H9 (cell line): ENCODE data around the gene RIMBP2. TPM values are rescaled to one million over a fixed set of nuclear protein-coding genes. Genes with fewer than 3 reads are reported as not detected.

Experiments used
- DNase-seq: peaks from one replicate; pipeline ENCODE4 v3.0.0-alpha.2; 2017
- H2AFZ ChIP-seq: one replicate; pipeline ENCODE4 v1.6.1; 2013; ENCODE audit warnings: mild to moderate bottlenecking, low read length, control low read depth, moderate library complexity
- H2AK5ac ChIP-seq: 2 replicates; pipeline ENCODE4 v1.6.1; 2013; ENCODE audit warnings: low read length, control low read depth, mixed read lengths; ENCODE audit not compliant: insufficient read length
- H2BK120ac ChIP-seq: one replicate; pipeline ENCODE4 v1.6.1; 2013; ENCODE audit warnings: low read depth, mild to moderate bottlenecking, low read length, control low read depth, inconsistent platforms; ENCODE audit not compliant: poor library complexity, severe bottlenecking
- H2BK12ac ChIP-seq: 2 replicates; pipeline ENCODE4 v1.6.1; 2013; ENCODE audit warnings: low read length, control low read depth, mixed read lengths, low read depth; ENCODE audit not compliant: insufficient read length
- H2BK15ac ChIP-seq: 2 replicates; pipeline ENCODE4 v1.6.1; 2013; ENCODE audit warnings: low read depth, low read length, control low read depth
- H2BK20ac ChIP-seq: one replicate; pipeline ENCODE4 v1.6.1; 2013; ENCODE audit warnings: low read depth, mild to moderate bottlenecking, low read length, control low read depth, inconsistent platforms; ENCODE audit not compliant: poor library complexity, severe bottlenecking
- H2BK5ac ChIP-seq: 2 replicates; pipeline ENCODE4 v1.6.1; 2013; ENCODE audit warnings: low read length, control low read depth, mixed read lengths; ENCODE audit not compliant: insufficient read length
- H3K14ac ChIP-seq: 2 replicates; pipeline ENCODE4 v1.6.1; 2013; ENCODE audit warnings: low read length, control low read depth; ENCODE audit not compliant: insufficient read depth
- H3K18ac ChIP-seq: 2 replicates; pipeline ENCODE4 v1.6.1; 2013; ENCODE audit warnings: low read depth, mild to moderate bottlenecking, mixed read lengths, low read length, control low read depth; ENCODE audit not compliant: insufficient read length
- H3K23ac ChIP-seq: 2 replicates; pipeline ENCODE4 v1.6.1; 2013; ENCODE audit warnings: low read length, control low read depth, mixed read lengths, low read depth; ENCODE audit not compliant: insufficient read length
- H3K23me2 ChIP-seq: 2 replicates; pipeline ENCODE4 v1.6.1; 2013; ENCODE audit warnings: low read depth, mild to moderate bottlenecking, mixed read lengths, low read length, control low read depth; ENCODE audit not compliant: insufficient read length, poor library complexity, severe bottlenecking
- H3K27ac ChIP-seq: 2 replicates; pipeline ENCODE4 v1.5.1; 2013; ENCODE audit warnings: low read length, control low read depth, mixed read lengths, low read depth; ENCODE audit not compliant: insufficient read length
- H3K27me3 ChIP-seq: 2 replicates; pipeline ENCODE4 v1.6.1; 2013; ENCODE audit warnings: low read length, control low read depth, inconsistent platforms; ENCODE audit not compliant: insufficient read depth
- H3K4ac ChIP-seq: 2 replicates; pipeline ENCODE4 v1.6.1; 2013; ENCODE audit warnings: low read depth, mild to moderate bottlenecking, control low read depth, inconsistent platforms, low read length, moderate library complexity
- H3K4me1 ChIP-seq: 2 replicates; pipeline ENCODE4 v1.6.1; 2013; ENCODE audit warnings: low read length, control low read depth, inconsistent platforms; ENCODE audit not compliant: insufficient read depth
- H3K4me2 ChIP-seq: 2 replicates; pipeline ENCODE4 v1.6.1; 2013; ENCODE audit warnings: low read length, control low read depth, mixed read lengths; ENCODE audit not compliant: insufficient read length, insufficient read depth
- H3K56ac ChIP-seq: 2 replicates; pipeline ENCODE4 v1.6.1; 2013; ENCODE audit warnings: low read depth, mild to moderate bottlenecking, mixed read lengths, low read length, control low read depth; ENCODE audit not compliant: insufficient read length
- H3K79me1 ChIP-seq: 2 replicates; pipeline ENCODE4 v1.6.1; 2013; ENCODE audit warnings: low read depth, mild to moderate bottlenecking, moderate library complexity, low read length, control low read depth, inconsistent platforms; ENCODE audit not compliant: insufficient read depth, poor library complexity, severe bottlenecking
- H3K79me2 ChIP-seq: 2 replicates; pipeline ENCODE4 v1.6.1; 2013; ENCODE audit warnings: low read length, control low read depth, inconsistent platforms; ENCODE audit not compliant: insufficient read depth
- H3K9ac ChIP-seq: 2 replicates; pipeline ENCODE4 v1.6.1; 2013; ENCODE audit warnings: low read length, control low read depth, mixed read lengths; ENCODE audit not compliant: insufficient read length; ENCODE audit errors: extremely low read depth
- H3K9me3 ChIP-seq: one replicate; pipeline ENCODE4 v1.6.1; 2013; ENCODE audit warnings: low read depth, low read length, inconsistent platforms; ENCODE audit not compliant: control insufficient read depth
- H3T11ph ChIP-seq: one replicate; pipeline ENCODE4 v1.6.1; 2013; ENCODE audit warnings: mild to moderate bottlenecking, low read length, control low read depth, inconsistent platforms
- H4K20me1 ChIP-seq: one replicate; pipeline ENCODE4 v1.6.1; 2013; ENCODE audit not compliant: control insufficient read depth, insufficient read length, insufficient read depth
- H4K5ac ChIP-seq: 2 replicates; pipeline ENCODE4 v1.6.1; 2013; ENCODE audit warnings: low read depth, mild to moderate bottlenecking, mixed read lengths, low read length, control low read depth; ENCODE audit not compliant: insufficient read length
- H4K8ac ChIP-seq: replicated peaks from 2 replicates; pipeline ENCODE4 v1.6.1; 2013; ENCODE audit warnings: low read length, control low read depth, mixed read lengths, low read depth; ENCODE audit not compliant: insufficient read length
- H4K91ac ChIP-seq: 2 replicates; pipeline ENCODE4 v1.6.1; 2013; ENCODE audit warnings: low read depth, mild to moderate bottlenecking, moderate library complexity, mixed read lengths, low read length, control low read depth; ENCODE audit not compliant: insufficient read length
- H3K27ac Mint-ChIP-seq, 3 experiments: 2 replicates in 2 of 3; 3 replicates in 1 of 3; pipeline ENCODE4 v1.8.0; 2020 to 2021; ENCODE audit warnings: mixed read lengths in 3 of 3, mild to moderate bottlenecking in 1 of 3, moderate library complexity in 1 of 3
- H3K27me3 Mint-ChIP-seq: 2 replicates; pipeline ENCODE4 v1.8.0; 2021; ENCODE audit warnings: low read depth, mild to moderate bottlenecking, moderate library complexity, mixed read lengths
- H3K36me3 Mint-ChIP-seq, 3 experiments: 2 replicates in 2 of 3; 3 replicates in 1 of 3; pipeline ENCODE4 v1.8.0; 2020 to 2021; ENCODE audit warnings: low read depth in 3 of 3, mixed read lengths in 3 of 3; ENCODE audit not compliant: insufficient read depth in 1 of 3
- H3K4me1 Mint-ChIP-seq, 2 experiments: 2 replicates each; pipeline ENCODE4 v1.8.0; 2020; ENCODE audit warnings: mixed read lengths in 2 of 2
- H3K4me3 Mint-ChIP-seq, 2 experiments: 2 replicates in 1 of 2; 3 replicates in 1 of 2; pipeline ENCODE4 v1.8.0; 2020 to 2021; ENCODE audit warnings: mild to moderate bottlenecking in 2 of 2, mixed read lengths in 2 of 2, moderate library complexity in 1 of 2
- H3K9me3 Mint-ChIP-seq, 2 experiments: 2 replicates in 1 of 2; 3 replicates in 1 of 2; pipeline ENCODE4 v1.8.0; 2020; ENCODE audit warnings: mild to moderate bottlenecking in 2 of 2, mixed read lengths in 2 of 2, moderate library complexity in 1 of 2
- WGBS: extraction: QIAGEN DNeasy Blood & Tissue Kit; methylation state at CpG from one replicate; pipeline ENCODE4 v1.1.7; 2013; ENCODE audit warnings: missing lambda C conversion rate, low lambda C conversion rate, mixed read lengths; ENCODE audit not compliant: insufficient read length; ENCODE audit errors: extremely low coverage; 5-methylcytosine and 5-hydroxymethylcytosine counted together
- total RNA-seq: library from RNA; stranded (reverse); gene quantifications from 2 replicates; pipeline ENCODE4 v1.2.1, GENCODE V29; 2021
- TF ChIP-seq, protein P1 (sequence below): fragments of 200-600 bp; sonication (generic); conservative IDR thresholded peaks from 3 replicates; pipeline ENCODE4 v1.8.0; 2021; ENCODE audit warnings: antibody characterized with exemption, mild to moderate bottlenecking

RIMBP2 gene
- total RNA-seq, 1 experiment from 2014 or later, result 0.70 TPM

DNA sequence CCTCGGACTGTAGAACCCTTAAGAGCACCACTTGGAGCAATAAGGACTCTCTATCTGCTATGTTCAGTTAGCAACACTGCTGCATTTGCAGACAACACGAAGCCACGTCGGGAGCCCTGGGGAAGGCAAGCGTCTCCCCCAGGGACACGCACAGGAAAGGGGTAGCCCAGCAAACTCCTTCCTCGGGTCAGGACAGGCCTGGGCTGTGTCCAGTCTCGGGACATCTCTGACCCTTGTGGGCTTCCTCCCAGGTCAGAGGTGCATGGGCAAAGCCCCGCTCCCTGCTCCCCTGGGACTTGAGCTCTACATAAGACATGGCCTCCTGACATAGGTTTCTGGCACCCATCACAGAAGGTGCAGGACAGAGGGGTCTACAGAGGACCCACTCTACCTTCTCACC lies 258.9 kb downstream of the RIMBP2 start:
- TF ChIP-seq, protein P1, sequence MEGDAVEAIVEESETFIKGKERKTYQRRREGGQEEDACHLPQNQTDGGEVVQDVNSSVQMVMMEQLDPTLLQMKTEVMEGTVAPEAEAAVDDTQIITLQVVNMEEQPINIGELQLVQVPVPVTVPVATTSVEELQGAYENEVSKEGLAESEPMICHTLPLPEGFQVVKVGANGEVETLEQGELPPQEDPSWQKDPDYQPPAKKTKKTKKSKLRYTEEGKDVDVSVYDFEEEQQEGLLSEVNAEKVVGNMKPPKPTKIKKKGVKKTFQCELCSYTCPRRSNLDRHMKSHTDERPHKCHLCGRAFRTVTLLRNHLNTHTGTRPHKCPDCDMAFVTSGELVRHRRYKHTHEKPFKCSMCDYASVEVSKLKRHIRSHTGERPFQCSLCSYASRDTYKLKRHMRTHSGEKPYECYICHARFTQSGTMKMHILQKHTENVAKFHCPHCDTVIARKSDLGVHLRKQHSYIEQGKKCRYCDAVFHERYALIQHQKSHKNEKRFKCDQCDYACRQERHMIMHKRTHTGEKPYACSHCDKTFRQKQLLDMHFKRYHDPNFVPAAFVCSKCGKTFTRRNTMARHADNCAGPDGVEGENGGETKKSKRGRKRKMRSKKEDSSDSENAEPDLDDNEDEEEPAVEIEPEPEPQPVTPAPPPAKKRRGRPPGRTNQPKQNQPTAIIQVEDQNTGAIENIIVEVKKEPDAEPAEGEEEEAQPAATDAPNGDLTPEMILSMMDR, result no peak
- H3K9me3 ChIP-seq, result no peaks in the 10 kb centered on the region
- no peak overlapping the region for H2BK15ac ChIP-seq
- no peak overlapping the region for H3K23ac ChIP-seq
- Mint-ChIP-seq H3K27me3 (peaks cover 2% of the 10 kb centered on the region; the same call in 1 of the 2 replicates), H3K4me3 (no peak overlapping the region), H3K4me1 (peaks cover 0 to 3% of the 10 kb centered on the region in 2 experiments; a peak in 1 of 4 replicates), H3K27ac (no peak overlapping the region), H3K36me3 (no peaks in the 10 kb centered on the region), H3K9me3 (no peaks in the 10 kb centered on the region)
- H2AK5ac ChIP-seq, result no peak overlapping the region
- no peak overlapping the region for H3K4ac ChIP-seq
- no peaks in the 10 kb centered on the region for H3K23me2 ChIP-seq
- H2AFZ ChIP-seq, result no peak overlapping the region
- no peak for DNase-seq
- no peak overlapping the region for H3K14ac ChIP-seq
- no peaks in the 10 kb centered on the region for H3K4me1 ChIP-seq
- no peak overlapping the region for H4K91ac ChIP-seq
- no peak overlapping the region for H3T11ph ChIP-seq
- H3K27ac ChIP-seq, result no peak overlapping the region
- no peak overlapping the region for H2BK20ac ChIP-seq
- WGBS, result no CpG with 5 or more reads among the region's 9 CpGs
- no peak overlapping the region for H3K56ac ChIP-seq
- H2BK12ac ChIP-seq, result no peak overlapping the region
- no peaks in the 10 kb centered on the region for H3K27me3 ChIP-seq
- no peak overlapping the region for H2BK5ac ChIP-seq
- H3K18ac ChIP-seq, result no peak overlapping the region
- H3K79me2 ChIP-seq, result no peaks in the 10 kb centered on the region
- no peak overlapping the region for H3K4me2 ChIP-seq
- no peak overlapping the region for H3K9ac ChIP-seq
- no peak overlapping the region for H4K5ac ChIP-seq
- no peaks in the 10 kb centered on the region for H4K20me1 ChIP-seq
- H4K8ac ChIP-seq, result no peak overlapping the region
- no peaks in the 10 kb centered on the region for H3K79me1 ChIP-seq
- no peak overlapping the region for H2BK120ac ChIP-seq
